CD14-positive monocyte (primary cell): ENCODE results near the gene ABTB1. TPM values are rescaled to one million over a fixed set of nuclear protein-coding genes. Genes with fewer than 3 reads are reported as not detected.

ENCODE experiments used
- DNase-seq, 3 donors: peaks; one replicate each; pipeline ENCODE4 v3.0.0-alpha.2; 2011 to 2022
- H2AFZ ChIP-seq: 2 replicates; pipeline ENCODE4 v1.6.0; 2012; ENCODE audit warnings: mild to moderate bottlenecking, low read depth, low read length, inconsistent platforms; ENCODE audit not compliant: insufficient read depth, poor library complexity, severe bottlenecking
- H3K27ac ChIP-seq, 2 donors: 1 replicate in 1 of 2; 2 replicates in 1 of 2; pipeline ENCODE4 v1.5.1; 2012 to 2013; ENCODE audit warnings: low read length in 2 of 2, control low read depth in 1 of 2, inconsistent platforms in 1 of 2, low read depth in 1 of 2, mild to moderate bottlenecking in 1 of 2
- H3K27me3 ChIP-seq, 2 donors: one replicate each; pipeline versions ENCODE4 v1.6.0 to v1.6.1; 2011 to 2013; ENCODE audit warnings: low read length in 2 of 2; ENCODE audit not compliant: control insufficient read depth in 2 of 2, insufficient read depth in 2 of 2
- H3K36me3 ChIP-seq, 2 donors: replicated peaks in 1 of 2; 1 replicate in 1 of 2; 2 replicates in 1 of 2; pipeline versions ENCODE4 v1.5.1 to v1.6.1; 2012 to 2013; ENCODE audit warnings: low read length in 2 of 2, control low read depth in 1 of 2, inconsistent platforms in 1 of 2, mild to moderate bottlenecking in 1 of 2; ENCODE audit not compliant: insufficient read depth in 2 of 2, control insufficient read depth in 1 of 2
- H3K4me1 ChIP-seq, 2 donors: 1 replicate in 1 of 2; 2 replicates in 1 of 2; pipeline versions ENCODE4 v1.5.1 to v1.6.1; 2012 to 2013; ENCODE audit warnings: low read length in 2 of 2, control low read depth in 1 of 2, inconsistent platforms in 1 of 2, mild to moderate bottlenecking in 1 of 2, moderate library complexity in 1 of 2; ENCODE audit not compliant: insufficient read depth in 2 of 2, control insufficient read depth in 1 of 2
- H3K4me2 ChIP-seq: replicated peaks from 2 replicates; pipeline ENCODE3; 2012; ENCODE audit warnings: low read length, moderate library complexity, mild to moderate bottlenecking; ENCODE audit not compliant: poor library complexity, severe bottlenecking; ENCODE audit errors: extremely low read depth
- H3K4me3 ChIP-seq, 3 experiments: fragments of 200-600 bp in 1 of 3; sonication (generic) in 1 of 3; replicated peaks in 1 of 3; 1 replicate in 2 of 3; 2 replicates in 1 of 3; pipeline ENCODE4 v1.5.1; 2011 to 2013; ENCODE audit warnings: low read length in 3 of 3, mild to moderate bottlenecking in 3 of 3, control low read depth in 2 of 3, low read depth in 2 of 3, inconsistent platforms in 1 of 3, moderate library complexity in 1 of 3
- H3K79me2 ChIP-seq: 2 replicates; pipeline ENCODE4 v1.6.0; 2012; ENCODE audit warnings: mild to moderate bottlenecking, control low read depth, inconsistent platforms, low read length, moderate library complexity; ENCODE audit not compliant: insufficient read depth
- H3K9ac ChIP-seq: 2 replicates; pipeline ENCODE4 v1.6.0; 2017; ENCODE audit warnings: low read length, mild to moderate bottlenecking; ENCODE audit not compliant: insufficient read depth, poor library complexity, severe bottlenecking
- H3K9me3 ChIP-seq, 2 donors: replicated peaks in 1 of 2; 1 replicate in 1 of 2; 2 replicates in 1 of 2; pipeline versions ENCODE4 v1.5.1 to v1.6.1; 2012 to 2013; ENCODE audit warnings: low read length in 2 of 2, control low read depth in 1 of 2; ENCODE audit not compliant: control insufficient read depth in 1 of 2, insufficient read depth in 1 of 2
- H4K20me1 ChIP-seq: 2 replicates; pipeline ENCODE4 v1.6.0; 2012; ENCODE audit warnings: mild to moderate bottlenecking, low read length, control low read depth, moderate library complexity; ENCODE audit not compliant: insufficient read depth
- H3K27ac Mint-ChIP-seq, 7 donors: one replicate each; pipeline ENCODE4 v1.8.0; 2020; ENCODE audit warnings: mild to moderate bottlenecking in 7 of 7, mixed read lengths in 7 of 7, moderate library complexity in 6 of 7, inconsistent platforms in 2 of 7
- H3K27me3 Mint-ChIP-seq, 3 donors: one replicate each; pipeline ENCODE4 v1.8.0; 2021 to 2022; ENCODE audit warnings: low read depth in 3 of 3, mild to moderate bottlenecking in 3 of 3, mixed read lengths in 3 of 3, moderate library complexity in 3 of 3, inconsistent platforms in 1 of 3
- H3K36me3 Mint-ChIP-seq, 2 donors: one replicate each; pipeline ENCODE4 v1.8.0; 2020; ENCODE audit warnings: mixed read lengths in 2 of 2, inconsistent platforms in 1 of 2, mild to moderate bottlenecking in 1 of 2
- H3K4me1 Mint-ChIP-seq: one replicate; pipeline ENCODE4 v1.8.0; 2020; ENCODE audit warnings: mild to moderate bottlenecking, mixed read lengths
- H3K4me3 Mint-ChIP-seq, 2 donors: one replicate each; pipeline ENCODE4 v1.8.0; 2020; ENCODE audit warnings: mild to moderate bottlenecking in 2 of 2, mixed read lengths in 2 of 2, moderate library complexity in 1 of 2
- H3K9me3 Mint-ChIP-seq, 7 donors: one replicate each; pipeline ENCODE4 v1.8.0; 2020 to 2022; ENCODE audit warnings: mixed read lengths in 7 of 7, mild to moderate bottlenecking in 6 of 7, moderate library complexity in 6 of 7, inconsistent platforms in 2 of 7
- CTCF ChIP-seq: fragments of 200-600 bp; IDR thresholded peaks from one replicate; pipeline ENCODE4 v1.8.0; 2022; ENCODE audit warnings: antibody characterized with exemption, mild to moderate bottlenecking
- WGBS: methylation state at CpG from one replicate; pipeline ENCODE4 v1.1.5; 2013; ENCODE audit warnings: missing lambda C conversion rate; ENCODE audit not compliant: insufficient coverage; 5-methylcytosine and 5-hydroxymethylcytosine counted together
- intact Hi-C, 2 donors: fragments of 100-400 bp; cut with micrococcal nuclease; formaldehyde crosslinking; loops; one replicate each; pipeline versions ENCODE4 v1.15.0 to v1.15.1; 2023
- polyA plus RNA-seq, 3 donors: library from polyadenylated mRNA; depleted of rRNA in 1 of 3; unstranded in 2 of 3; stranded (reverse) in 1 of 3; fragments of 300-500 nt in 2 of 3; fragments of >200 nt in 1 of 3; fragmentation: Illumina TruSeq in 2 of 3; gene quantifications; 1 replicate in 2 of 3; 2 replicates in 1 of 3; pipeline ENCODE4 v1.2.3, GENCODE V29; 2012 to 2021

Gene ABTB1
- polyA plus RNA-seq, 3 donors = 107 to 246 (median 118) TPM

- intact Hi-C loops = loop anchor here in 1 of 2 donors (10.0 kb wide), 1 partner anchor 719 kb away; no protein-coding TSS in a partner anchor
- WGBS = 100% methylated on average over 4 of the region's 8 CpGs
These were observed 27.3 kb upstream of the ABTB1 start for GRCh38 chr3:127645371-127646015.

GRCh38 chr3:127646501-127647046 is 26.2 kb upstream of the ABTB1 start:
- intact Hi-C loops = loop anchor here in 1 of 2 donors (10.0 kb wide), 1 partner anchor 718 kb away; no protein-coding TSS in a partner anchor
- no peak for DNase-seq
- H3K4me3 ChIP-seq = no peak overlapping the region
- no peak overlapping the region for H3K9ac ChIP-seq
- H2AFZ ChIP-seq = no peak overlapping the region
- no peak overlapping the region for H3K27ac Mint-ChIP-seq
- no peaks in the 10 kb centered on the region for H4K20me1 ChIP-seq
- no peak overlapping the region for H3K4me2 ChIP-seq
- H3K36me3 ChIP-seq = no peaks in the 10 kb centered on the region
- H3K27me3 ChIP-seq = no peaks in the 10 kb centered on the region
- H3K79me2 ChIP-seq = no peaks in the 10 kb centered on the region
- TF ChIP-seq CTCF = no peak
- no peak overlapping the region for H3K27ac ChIP-seq
- peaks cover 0 to 3% (median 3%) of the 10 kb centered on the region in 3 donors for H3K27me3 Mint-ChIP-seq
- H3K9me3 ChIP-seq = no peaks in the 10 kb centered on the region
- no peaks in the 10 kb centered on the region for H3K36me3 Mint-ChIP-seq
- no peak overlapping the region for H3K4me3 Mint-ChIP-seq
- no peaks in the 10 kb centered on the region for H3K9me3 Mint-ChIP-seq
- peaks cover 7% of the 10 kb centered on the region in 2 donors for H3K4me1 ChIP-seq
- H3K4me1 Mint-ChIP-seq = peaks cover 9% of the 10 kb centered on the region
- WGBS = 97% methylated on average over 9 of the region's 10 CpGs

More at GRCh38 chr3:127645371-127646015, 27.3 kb upstream of the ABTB1 start:
- H3K36me3 Mint-ChIP-seq = no peaks in the 10 kb centered on the region
- H3K4me1 Mint-ChIP-seq = peaks cover 9% of the 10 kb centered on the region
- no peak for TF ChIP-seq CTCF
- Histone ChIP-seq H3K79me2 (no peaks in the 10 kb centered on the region), H3K36me3 (no peaks in the 10 kb centered on the region), H3K9me3 (no peaks in the 10 kb centered on the region), H3K27me3 (no peaks in the 10 kb centered on the region), H3K27ac (no peak overlapping the region), H3K4me3 (no peak overlapping the region), H2AFZ (no peak overlapping the region), H3K4me1 (peaks cover 7% of the 10 kb centered on the region in 2 donors), H3K4me2 (no peak overlapping the region), H4K20me1 (no peaks in the 10 kb centered on the region), H3K9ac (no peak overlapping the region)
- H3K27me3 Mint-ChIP-seq = peaks cover 0 to 1% (median 0%) of the 10 kb centered on the region in 3 donors
- H3K4me3 Mint-ChIP-seq = no peak overlapping the region
- no peak overlapping the region for H3K27ac Mint-ChIP-seq
- H3K9me3 Mint-ChIP-seq = no peaks in the 10 kb centered on the region
- no peak for DNase-seq
